HCT116 (cell line): ENCODE measurements around the gene MRPL11. TPM values are rescaled to one million over a fixed set of nuclear protein-coding genes. Genes with fewer than 3 reads are reported as not detected.

Experiments used
- ATAC-seq: fragments of 200-7000 bp; cut with Tn5 transposase; 2 replicates; pipeline ENCODE4 v1.9.1; 2020; ENCODE audit warnings: mild to moderate bottlenecking, moderate library complexity
- BruUV-seq: library from RNA; stranded (reverse); fragments of 400-500 nt; replicated peaks from 2 replicates; lab custom pipeline; 2021; lab: Mats Ljungman, UMichigan
- CTCF ChIA-PET: fragments of 300-600 bp; sonication (Branson Sonifier 250); formaldehyde crosslinking; loops from one replicate; lab custom pipeline; 2021; ENCODE audit warnings: antibody characterized with exemption; lab: Charles Lee
- POLR2A ChIA-PET: fragments of 300-600, 350-600 bp; sonication (Branson Sonifier 250); formaldehyde crosslinking; loops from one replicate; lab custom pipeline; 2021; ENCODE audit warnings: antibody characterized with exemption; lab: Charles Lee
- RAD21 ChIA-PET, 2 experiments: fragments of 300-600 bp; sonication (Branson Sonifier 250); formaldehyde crosslinking; loops; one replicate each; lab custom pipeline; 2023; ENCODE audit warnings: low total read pairs in 2 of 2; ENCODE audit not compliant: uncharacterized antibody in 2 of 2, unreplicated experiment in 2 of 2, low non-redundant PET in 1 of 2; lab: Charles Lee
- DNase-seq: peaks from one replicate; pipeline ENCODE4 v3.0.0-alpha.2; 2010; ENCODE audit warnings: low read depth, low spot score
- H2AFZ ChIP-seq: fragments of 200-600 bp; shearing (Covaris generic), sonication (generic); 2 replicates; pipeline ENCODE4 v1.6.1; 2017; ENCODE audit warnings: low read depth, mixed run types, mixed read lengths, antibody characterized with exemption, low read length; ENCODE audit not compliant: poor library complexity, severe bottlenecking
- H3K27ac ChIP-seq: 2 replicates; pipeline ENCODE4 v1.5.1; 2012; ENCODE audit warnings: low read depth, low read length
- H3K27me3 ChIP-seq: fragments of 200-600 bp; sonication (generic); 2 replicates; pipeline ENCODE4 v1.6.1; 2016; ENCODE audit warnings: mixed run types, low read length, mixed read lengths; ENCODE audit not compliant: insufficient read depth
- H3K36me3 ChIP-seq, 2 experiments: fragments of 200-500 bp in 1 of 2; fragments of 200-600 bp in 1 of 2; sonication (Bioruptor generic) in 1 of 2; sonication (generic) in 1 of 2; 2 replicates each; pipeline versions ENCODE4 v1.5.1 to v1.6.1; 2014 to 2016; ENCODE audit warnings: low read length in 2 of 2, inconsistent platforms in 1 of 2, mixed read lengths in 1 of 2, mixed run types in 1 of 2; ENCODE audit not compliant: insufficient read depth in 2 of 2, control insufficient read depth in 1 of 2
- H3K4me1 ChIP-seq, 2 experiments: fragments of 200-600 bp in 1 of 2; sonication (generic) in 1 of 2; 2 replicates each; pipeline versions ENCODE4 v1.5.1 to v1.6.1; 2012 to 2017; ENCODE audit warnings: low read length in 2 of 2, inconsistent platforms in 1 of 2, mild to moderate bottlenecking in 1 of 2, mixed read lengths in 1 of 2, mixed run types in 1 of 2, moderate library complexity in 1 of 2; ENCODE audit not compliant: insufficient read depth in 2 of 2, control insufficient read depth in 1 of 2
- H3K4me2 ChIP-seq: fragments of 200-600 bp; sonication (generic); 2 replicates; pipeline ENCODE4 v1.6.1; 2017; ENCODE audit warnings: mixed run types, low read length, mixed read lengths
- H3K4me3 ChIP-seq, 2 experiments: fragments of 200-600 bp in 1 of 2; sonication (generic) in 1 of 2; replicated peaks in 1 of 2; 2 replicates each; pipeline ENCODE4 v1.5.1; 2011 to 2016; ENCODE audit warnings: low read length in 2 of 2, control low read depth in 1 of 2, low read depth in 1 of 2, mild to moderate bottlenecking in 1 of 2, mixed read lengths in 1 of 2, mixed run types in 1 of 2
- H3K79me2 ChIP-seq: fragments of 200-600 bp; sonication (generic); 2 replicates; pipeline ENCODE4 v1.6.1; 2017; ENCODE audit warnings: mild to moderate bottlenecking, mixed run types, low read length, moderate library complexity, mixed read lengths; ENCODE audit not compliant: insufficient read depth
- H3K9ac ChIP-seq: fragments of 200-600 bp; sonication (generic); 2 replicates; pipeline ENCODE4 v1.6.1; 2016; ENCODE audit warnings: low read length, mixed read lengths
- H3K9me2 ChIP-seq: fragments of 200-600 bp; sonication (generic), shearing (Covaris generic); 2 replicates; pipeline ENCODE4 v1.6.1; 2017; ENCODE audit warnings: mixed run types, mild to moderate bottlenecking, moderate library complexity; ENCODE audit not compliant: insufficient read depth
- H3K9me3 ChIP-seq, 2 experiments: fragments of 200-500 bp in 1 of 2; fragments of 200-600 bp in 1 of 2; sonication (Bioruptor generic) in 1 of 2; sonication (generic) in 1 of 2; 2 replicates each; pipeline ENCODE4 v1.6.1; 2014 to 2017; ENCODE audit warnings: low read length in 2 of 2, mixed read lengths in 2 of 2, inconsistent platforms in 1 of 2, low read depth in 1 of 2, mild to moderate bottlenecking in 1 of 2, mixed run types in 1 of 2, moderate library complexity in 1 of 2; ENCODE audit not compliant: control insufficient read depth in 1 of 2, insufficient read depth in 1 of 2
- H4K20me1 ChIP-seq: fragments of 200-600 bp; sonication (generic), shearing (Covaris generic); 2 replicates; pipeline ENCODE4 v1.6.1; 2017; ENCODE audit warnings: mixed run types, mild to moderate bottlenecking, moderate library complexity; ENCODE audit not compliant: insufficient read depth
- CBX3 ChIP-seq: IDR thresholded peaks from 2 replicates; pipeline ENCODE4 v1.6.1; 2012; ENCODE audit warnings: low read depth
- CEBPB ChIP-seq: IDR thresholded peaks from 2 replicates; pipeline ENCODE4 v1.6.1; 2012; ENCODE audit warnings: low read depth
- CTCF ChIP-seq, 3 experiments: fragments of 200-600 bp in 1 of 3; sonication (generic) in 1 of 3; IDR thresholded peaks in 2 of 3; conservative IDR thresholded peaks in 1 of 3; 2 replicates each; pipeline ENCODE4 v1.5.1; 2012 to 2017; ENCODE audit warnings: low read depth in 2 of 3, low read length in 2 of 3, antibody characterized with exemption in 1 of 3, borderline replicate concordance in 1 of 3, control low read depth in 1 of 3, mild to moderate bottlenecking in 1 of 3, mixed read lengths in 1 of 3, mixed run types in 1 of 3, moderate library complexity in 1 of 3; ENCODE audit not compliant: insufficient read depth in 1 of 3
- EGR1 ChIP-seq: IDR thresholded peaks from 2 replicates; pipeline ENCODE4 v1.6.1; 2012; ENCODE audit warnings: low read depth
- ELF1 ChIP-seq: IDR thresholded peaks from 2 replicates; pipeline ENCODE4 v1.6.1; 2012; ENCODE audit warnings: low read depth, borderline replicate concordance
- EZH2 ChIP-seq: fragments of 200-600 bp; sonication (generic); IDR thresholded peaks from 2 replicates; pipeline ENCODE4 v1.6.1; 2017; ENCODE audit warnings: antibody characterized with exemption, mixed run types
- EZH2phosphoT487 ChIP-seq: fragments of 200-600 bp; IDR thresholded peaks from 2 replicates; pipeline ENCODE4 v1.6.1; 2018; ENCODE audit warnings: antibody characterized with exemption, borderline replicate concordance
- JUND ChIP-seq: IDR thresholded peaks from 2 replicates; pipeline ENCODE4 v1.6.1; 2012
- POLR2A ChIP-seq: IDR thresholded peaks from 2 replicates; pipeline ENCODE4 v1.7.0; 2011; ENCODE audit warnings: borderline replicate concordance; ENCODE audit not compliant: insufficient read depth, insufficient read length; ENCODE audit errors: extremely low read depth
- POLR2AphosphoS5 ChIP-seq: IDR thresholded peaks from 2 replicates; pipeline ENCODE4 v1.6.1; 2011; ENCODE audit warnings: mild to moderate bottlenecking, low read depth, low read length, moderate library complexity
- RAD21 ChIP-seq: IDR thresholded peaks from 2 replicates; pipeline ENCODE4 v1.6.1; 2012; ENCODE audit warnings: low read depth, mild to moderate bottlenecking
- SRF ChIP-seq: IDR thresholded peaks from 2 replicates; pipeline ENCODE4 v1.6.1; 2012; ENCODE audit warnings: low read depth
- YY1 ChIP-seq: IDR thresholded peaks from 2 replicates; pipeline ENCODE4 v1.6.1; 2011; ENCODE audit warnings: low read length, low read depth, moderate library complexity, mild to moderate bottlenecking; ENCODE audit not compliant: insufficient replicate concordance; ENCODE audit errors: extremely low read depth
- ZFX ChIP-seq: fragments of 450-650 bp; IDR thresholded peaks from 2 replicates; pipeline ENCODE4 v1.6.1; 2017
- intact Hi-C: fragments of 100-400 bp; cut with micrococcal nuclease; formaldehyde crosslinking; loops from 2 replicates; pipeline ENCODE4 v1.10.0; 2022
- total RNA-seq: library from RNA; stranded (reverse); gene quantifications from one replicate; pipeline ENCODE4 v1.2.1, GENCODE V29; 2021; ENCODE audit not compliant: unreplicated experiment
- TF ChIP-seq, protein P1 (sequence below): IDR thresholded peaks from 2 replicates; pipeline ENCODE4 v1.6.1; 2012
- TF ChIP-seq, protein P2 (sequence below): IDR thresholded peaks from 2 replicates; pipeline ENCODE4 v1.6.1; 2012
- TF ChIP-seq, protein P3 (sequence below): IDR thresholded peaks from 2 replicates; pipeline ENCODE4 v1.6.1; 2012; ENCODE audit warnings: low read depth

Gene MRPL11
- total RNA-seq, 1 experiment from 2014 or later = 126 TPM

DNA sequence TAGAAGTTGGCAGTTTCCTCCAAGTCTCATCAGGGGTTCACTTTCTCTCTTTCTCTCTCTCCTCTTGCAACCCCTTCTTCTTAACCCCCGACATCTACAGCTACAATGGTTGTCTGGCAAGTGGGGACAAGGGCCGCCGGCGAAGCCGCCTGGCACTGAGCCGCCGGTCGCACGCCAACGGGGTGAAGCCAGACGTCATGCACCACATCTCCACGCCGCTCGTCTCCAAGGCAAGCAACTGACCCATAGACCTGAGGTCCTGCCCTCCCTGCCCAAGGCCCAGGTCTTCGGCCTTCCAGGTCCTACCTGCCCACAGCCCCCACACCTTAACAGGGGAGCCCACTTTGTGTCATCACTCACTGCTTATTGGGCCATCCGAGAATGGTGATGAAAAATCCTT lies 32.5 kb upstream of the MRPL11 start:
- TF ChIP-seq POLR2AphosphoS5 = no peak
- TF ChIP-seq CTCF (IDR thresholded peaks at IDR 0.05 in 2 of 3, conservative IDR thresholded peaks at IDR 0.05 in 1 of 3; ENCODE audit: borderline replicate concordance in 1 of 3, insufficient read depth in 1 of 3, low read depth in 2 of 3, low read length in 2 of 3) = no peak
- TF ChIP-seq POLR2A = no peak
- TF ChIP-seq YY1 = no peak
- TF ChIP-seq JUND = no peak
- TF ChIP-seq EZH2phosphoT487 = no peak
- TF ChIP-seq, protein P1, sequence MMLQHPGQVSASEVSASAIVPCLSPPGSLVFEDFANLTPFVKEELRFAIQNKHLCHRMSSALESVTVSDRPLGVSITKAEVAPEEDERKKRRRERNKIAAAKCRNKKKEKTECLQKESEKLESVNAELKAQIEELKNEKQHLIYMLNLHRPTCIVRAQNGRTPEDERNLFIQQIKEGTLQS = no peak
- no peak for TF ChIP-seq ZFX
- TF ChIP-seq RAD21 = no peak
- TF ChIP-seq, protein P2, sequence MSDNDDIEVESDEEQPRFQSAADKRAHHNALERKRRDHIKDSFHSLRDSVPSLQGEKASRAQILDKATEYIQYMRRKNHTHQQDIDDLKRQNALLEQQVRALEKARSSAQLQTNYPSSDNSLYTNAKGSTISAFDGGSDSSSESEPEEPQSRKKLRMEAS = no peak
- TF ChIP-seq, protein P3, sequence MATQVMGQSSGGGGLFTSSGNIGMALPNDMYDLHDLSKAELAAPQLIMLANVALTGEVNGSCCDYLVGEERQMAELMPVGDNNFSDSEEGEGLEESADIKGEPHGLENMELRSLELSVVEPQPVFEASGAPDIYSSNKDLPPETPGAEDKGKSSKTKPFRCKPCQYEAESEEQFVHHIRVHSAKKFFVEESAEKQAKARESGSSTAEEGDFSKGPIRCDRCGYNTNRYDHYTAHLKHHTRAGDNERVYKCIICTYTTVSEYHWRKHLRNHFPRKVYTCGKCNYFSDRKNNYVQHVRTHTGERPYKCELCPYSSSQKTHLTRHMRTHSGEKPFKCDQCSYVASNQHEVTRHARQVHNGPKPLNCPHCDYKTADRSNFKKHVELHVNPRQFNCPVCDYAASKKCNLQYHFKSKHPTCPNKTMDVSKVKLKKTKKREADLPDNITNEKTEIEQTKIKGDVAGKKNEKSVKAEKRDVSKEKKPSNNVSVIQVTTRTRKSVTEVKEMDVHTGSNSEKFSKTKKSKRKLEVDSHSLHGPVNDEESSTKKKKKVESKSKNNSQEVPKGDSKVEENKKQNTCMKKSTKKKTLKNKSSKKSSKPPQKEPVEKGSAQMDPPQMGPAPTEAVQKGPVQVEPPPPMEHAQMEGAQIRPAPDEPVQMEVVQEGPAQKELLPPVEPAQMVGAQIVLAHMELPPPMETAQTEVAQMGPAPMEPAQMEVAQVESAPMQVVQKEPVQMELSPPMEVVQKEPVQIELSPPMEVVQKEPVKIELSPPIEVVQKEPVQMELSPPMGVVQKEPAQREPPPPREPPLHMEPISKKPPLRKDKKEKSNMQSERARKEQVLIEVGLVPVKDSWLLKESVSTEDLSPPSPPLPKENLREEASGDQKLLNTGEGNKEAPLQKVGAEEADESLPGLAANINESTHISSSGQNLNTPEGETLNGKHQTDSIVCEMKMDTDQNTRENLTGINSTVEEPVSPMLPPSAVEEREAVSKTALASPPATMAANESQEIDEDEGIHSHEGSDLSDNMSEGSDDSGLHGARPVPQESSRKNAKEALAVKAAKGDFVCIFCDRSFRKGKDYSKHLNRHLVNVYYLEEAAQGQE = no peak
- TF ChIP-seq EGR1 = no peak
- TF ChIP-seq CEBPB = no peak
- TF ChIP-seq EZH2 = no peak
- TF ChIP-seq SRF = no peak
- TF ChIP-seq CBX3 = no peak
- TF ChIP-seq ELF1 = no peak
- no TSS peak for BruUV-seq
- Histone ChIP-seq H3K4me3 (no peak overlapping the region), H3K9me2 (no peaks in the 10 kb centered on the region), H2AFZ (no peak overlapping the region), H3K9me3 (no peaks in the 10 kb centered on the region), H3K79me2 (peaks cover 8% of the 10 kb centered on the region; the same call in 1 of the 2 replicates), H3K4me2 (no peak overlapping the region), H3K27me3 (no peaks in the 10 kb centered on the region), H3K4me1 (peaks cover 6 to 13% of the 10 kb centered on the region in 2 experiments), H3K27ac (no peak overlapping the region), H3K9ac (no peak overlapping the region), H3K36me3 (peaks cover 8 to 12% of the 10 kb centered on the region in 2 experiments; a peak in 2 of 4 replicates), H4K20me1 (no peaks in the 10 kb centered on the region)
- intact Hi-C loops = no loop called here
- RAD21 ChIA-PET = no interaction called here
- ATAC-seq (no peak), DNase-seq (no peak)
- CTCF ChIA-PET = no interaction called here
- POLR2A ChIA-PET = interaction anchor here (2.4 kb wide), 1 partner anchor 9 kb away, joined by 13 read pairs; the partner anchor contains the start of gene DPP3
